PC-9 (cell line): ENCODE data around the gene YEATS2.

Experiments
- CTCF ChIP-seq: fragments of 200-600 bp; sonication (generic); conservative IDR thresholded peaks from 2 replicates; pipeline ENCODE4 v1.6.1; 2017; ENCODE audit warnings: mixed run types, antibody characterized with exemption, mild to moderate bottlenecking, moderate library complexity
- EZH2 ChIP-seq: fragments of 200-600 bp; sonication (generic); IDR thresholded peaks from 2 replicates; pipeline ENCODE4 v1.8.0; 2017; ENCODE audit warnings: antibody characterized with exemption, low read depth

- no peak for TF ChIP-seq CTCF
- TF ChIP-seq EZH2: no peak
These were observed 68.5 kb downstream of the YEATS2 start for GRCh38 chr3:183766107-183766506.
